GM18498 (cell line): ENCODE data around the gene ASL.
"Not testable (repeated sequence)": the region's sequence is repeated elsewhere in the genome, so short reads cannot be mapped to it uniquely, and the experiment has no call there.

Experiments used
- ATAC-seq: cut with Tn5 transposase; IDR thresholded peaks from one replicate; pipeline ENCODE4 v1.9.1; 2021; ENCODE audit warnings: mild to moderate bottlenecking, moderate library complexity; ENCODE audit not compliant: unreplicated experiment

The ASL gene

DNA sequence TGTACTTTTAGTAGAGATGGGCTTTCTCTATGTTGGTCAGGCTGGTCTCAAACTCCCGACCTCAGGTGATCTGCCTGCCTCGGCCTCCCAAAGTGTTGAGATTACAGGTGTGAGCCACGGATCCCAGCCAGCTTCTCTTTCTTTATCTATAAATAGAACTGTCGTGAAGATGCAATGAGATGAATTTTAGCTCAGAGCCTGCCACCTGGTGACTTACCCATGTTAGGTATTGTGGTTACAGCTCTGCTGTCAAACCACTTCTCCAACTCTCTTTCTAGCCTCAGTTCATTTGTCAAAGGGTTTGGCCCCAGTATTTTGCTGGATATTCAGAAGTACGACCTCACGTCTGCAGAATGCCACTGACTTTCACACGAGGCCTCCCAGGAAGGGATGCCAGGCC, 3.4 kb upstream of the ASL start:
- ATAC-seq: not testable (repeated sequence)

DNA sequence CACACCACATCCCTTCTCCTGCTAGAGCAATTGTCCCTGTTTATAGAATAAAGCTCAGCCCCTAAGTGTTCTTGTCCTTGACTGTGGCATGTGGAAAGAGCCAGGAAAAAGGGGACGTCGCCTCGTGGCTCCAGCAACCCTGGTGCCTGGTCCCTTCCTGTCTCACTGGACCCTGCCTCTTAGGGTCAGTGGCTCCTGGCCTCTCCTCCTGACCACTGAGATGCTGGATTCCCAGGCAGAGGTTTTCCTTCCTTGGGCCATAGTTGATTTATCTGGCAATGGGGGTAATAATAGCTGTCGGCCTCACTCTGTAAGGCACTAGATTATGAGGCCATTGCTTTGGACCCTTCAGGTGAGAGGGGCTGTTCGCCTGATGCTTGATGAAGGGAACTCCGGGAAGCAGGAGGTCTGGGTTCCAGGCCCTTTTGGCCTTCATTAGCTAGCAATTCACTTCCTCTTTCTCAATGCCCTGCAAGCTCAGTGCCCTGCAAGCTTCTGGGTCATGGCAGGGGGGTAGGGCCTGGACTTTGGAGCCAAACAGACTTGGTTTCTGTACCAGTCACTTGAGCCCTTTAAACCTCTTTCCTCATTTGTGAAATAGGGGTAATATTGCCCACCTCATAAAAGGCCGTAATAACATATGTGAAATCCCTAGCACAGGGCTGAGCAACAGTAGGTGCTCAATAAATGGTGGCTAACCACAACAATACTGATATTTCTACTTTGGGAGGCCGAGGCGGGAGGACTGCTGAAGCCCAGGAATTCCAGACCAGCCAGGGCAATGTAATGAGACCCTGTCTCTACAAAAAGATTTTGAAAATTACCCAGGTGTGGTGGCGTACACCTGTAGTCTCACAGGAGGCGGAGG, 1.1 kb downstream of the ASL start:
- ATAC-seq: no peak

DNA sequence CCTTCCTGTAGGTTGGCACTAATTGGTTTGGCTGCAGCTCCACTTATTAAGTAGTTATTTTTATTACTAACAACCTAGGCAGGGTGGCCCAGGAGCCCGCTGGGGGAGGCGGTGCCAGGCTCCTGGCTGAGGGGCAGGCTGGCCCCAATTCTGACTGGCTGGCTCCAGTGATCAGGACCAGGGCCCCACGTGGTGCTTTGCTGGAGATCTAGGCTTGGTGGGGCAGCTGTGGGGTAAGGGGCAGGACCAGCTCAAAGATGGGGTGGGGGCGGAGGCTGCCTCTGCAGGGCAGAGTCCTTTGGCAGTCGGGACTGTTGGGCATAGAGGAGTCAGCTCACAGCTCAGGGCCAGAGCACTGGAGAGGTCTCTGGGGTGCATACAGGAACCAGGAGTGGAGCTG, 2.4 kb downstream of the ASL start:
- ATAC-seq: no peak

DNA sequence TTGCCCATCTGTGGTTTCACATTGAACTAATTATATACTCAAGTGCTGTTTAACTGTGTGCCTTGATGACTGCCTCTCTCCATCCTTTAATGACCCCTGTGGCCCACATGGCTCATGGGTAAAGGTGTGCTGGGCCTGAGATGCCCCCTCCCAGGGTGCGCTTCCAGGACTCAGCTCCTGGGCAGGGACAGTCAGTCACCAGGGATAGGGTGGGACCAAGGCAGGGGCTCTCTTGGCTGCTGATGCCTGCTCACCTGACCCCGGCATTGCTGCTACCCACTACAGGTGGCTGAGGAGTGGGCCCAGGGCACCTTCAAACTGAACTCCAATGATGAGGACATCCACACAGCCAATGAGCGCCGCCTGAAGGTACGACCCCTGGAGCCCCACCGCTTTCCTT, 6.5 kb downstream of the ASL start:
- ATAC-seq: no peak

DNA sequence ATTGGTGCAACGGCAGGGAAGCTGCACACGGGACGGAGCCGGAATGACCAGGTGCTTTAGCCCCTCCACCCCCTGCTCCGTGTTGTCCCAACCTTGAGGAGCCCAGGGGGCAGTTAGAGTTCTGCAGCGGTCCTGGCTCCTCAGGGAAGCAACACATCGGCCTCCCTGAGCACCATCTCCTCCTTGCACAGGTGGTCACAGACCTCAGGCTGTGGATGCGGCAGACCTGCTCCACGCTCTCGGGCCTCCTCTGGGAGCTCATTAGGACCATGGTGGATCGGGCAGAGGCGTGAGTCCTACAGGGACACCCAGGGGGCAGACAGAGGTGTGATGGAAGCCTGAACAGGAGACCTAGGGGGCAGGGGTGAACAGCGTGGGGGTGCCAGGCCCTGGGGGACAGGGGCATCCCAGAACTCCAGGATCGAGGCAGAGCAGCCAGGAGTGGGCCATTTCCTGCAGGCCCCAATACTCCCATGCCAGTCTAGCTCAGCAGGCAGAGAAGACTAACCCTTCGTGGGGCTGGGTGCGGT, 7.3 kb downstream of the ASL start:
- no peak for ATAC-seq

DNA sequence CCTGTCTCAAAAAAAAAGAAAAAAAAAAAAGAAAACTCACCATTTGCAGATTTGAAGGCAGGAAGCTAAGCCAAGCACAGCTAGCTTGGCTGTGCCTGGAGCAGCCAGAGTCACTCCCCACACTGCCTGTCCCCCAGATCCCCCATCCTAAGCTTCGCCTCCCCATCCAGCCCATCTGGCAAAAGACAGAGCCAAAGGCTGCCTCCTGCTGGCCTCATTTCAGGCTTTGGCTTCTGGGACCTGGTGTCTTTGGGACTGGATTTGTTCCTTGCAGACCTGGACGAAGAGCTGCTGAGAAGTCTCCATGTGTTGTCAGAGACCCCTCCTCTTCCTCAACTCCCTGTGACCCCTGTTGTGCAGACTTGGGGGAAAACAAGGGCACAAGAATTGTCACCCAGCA, 8.1 kb downstream of the ASL start:
- ATAC-seq: no peak

DNA sequence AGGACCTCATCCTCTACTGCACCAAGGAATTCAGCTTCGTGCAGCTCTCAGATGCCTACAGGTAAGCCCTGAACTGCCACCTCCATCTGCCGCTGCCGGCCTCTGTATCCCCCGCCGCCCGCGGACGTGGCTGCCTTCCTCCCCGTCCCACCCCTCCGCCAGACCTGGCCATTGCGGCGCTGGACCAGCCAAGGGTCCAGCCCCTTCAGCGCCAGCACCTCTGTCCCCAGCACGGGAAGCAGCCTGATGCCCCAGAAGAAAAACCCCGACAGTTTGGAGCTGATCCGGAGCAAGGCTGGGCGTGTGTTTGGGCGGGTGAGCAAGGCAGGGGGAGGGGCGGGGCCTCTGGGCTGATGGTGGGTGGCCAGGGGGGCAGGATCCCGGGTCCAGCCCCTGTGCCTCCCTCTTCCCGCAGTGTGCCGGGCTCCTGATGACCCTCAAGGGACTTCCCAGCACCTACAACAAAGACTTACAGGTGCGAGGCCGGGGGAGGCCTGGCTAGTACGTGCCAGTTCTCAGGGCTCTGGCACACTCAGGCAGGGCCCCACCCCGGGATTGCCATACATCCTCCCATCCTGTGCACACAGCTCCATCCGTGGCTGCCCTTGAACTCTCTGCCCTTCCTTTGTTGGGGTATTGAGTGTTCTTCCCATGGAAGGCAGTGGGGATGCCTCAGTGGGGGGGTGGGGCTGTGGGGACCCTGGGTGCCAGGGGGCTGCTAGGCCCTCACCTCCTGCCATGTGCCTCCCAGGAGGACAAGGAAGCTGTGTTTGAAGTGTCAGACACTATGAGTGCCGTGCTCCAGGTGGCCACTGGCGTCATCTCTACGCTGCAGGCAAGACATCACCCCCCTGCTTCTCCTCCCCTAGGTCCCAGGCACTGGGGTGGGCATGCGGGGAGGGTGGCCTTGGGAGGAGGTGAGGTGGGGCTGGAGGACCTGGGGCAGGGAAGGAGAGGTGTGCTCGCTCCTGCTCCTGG, 13.5 kb downstream of the ASL start:
- ATAC-seq: no peak

DNA sequence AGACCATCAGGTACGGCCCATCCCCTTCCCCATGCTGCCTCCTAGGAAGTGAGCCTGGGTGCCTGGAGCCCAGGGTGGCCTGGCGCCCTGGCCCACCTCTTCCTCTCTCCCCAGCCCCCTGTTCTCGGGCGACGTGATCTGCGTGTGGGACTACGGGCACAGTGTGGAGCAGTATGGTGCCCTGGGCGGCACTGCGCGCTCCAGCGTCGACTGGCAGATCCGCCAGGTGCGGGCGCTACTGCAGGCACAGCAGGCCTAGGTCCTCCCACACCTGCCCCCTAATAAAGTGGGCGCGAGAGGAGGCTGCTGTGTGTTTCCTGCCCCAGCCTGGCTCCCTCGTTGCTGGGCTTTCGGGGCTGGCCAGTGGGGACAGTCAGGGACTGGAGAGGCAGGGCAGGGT, 17.0 kb downstream of the ASL start:
- no peak for ATAC-seq

DNA sequence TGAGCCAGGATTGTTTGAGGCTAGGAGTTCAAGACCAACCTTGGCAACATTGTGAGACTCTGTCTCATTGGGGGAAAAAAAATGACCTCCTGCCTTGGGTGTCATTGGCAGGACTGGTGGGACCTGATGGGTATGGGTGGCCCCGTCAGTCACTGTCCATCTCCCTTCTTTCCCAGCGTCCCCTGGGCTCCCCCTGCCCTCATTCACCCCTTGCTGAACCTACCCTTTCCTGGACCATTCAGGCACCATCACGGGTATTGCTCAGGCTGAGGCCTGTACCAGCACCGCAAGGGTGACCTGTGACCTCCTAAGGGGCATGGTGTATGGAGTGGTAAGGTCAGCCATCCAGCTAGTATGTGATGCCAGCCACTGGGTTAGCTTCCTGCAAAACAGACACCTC, 19.4 kb downstream of the ASL start:
- no peak for ATAC-seq

DNA sequence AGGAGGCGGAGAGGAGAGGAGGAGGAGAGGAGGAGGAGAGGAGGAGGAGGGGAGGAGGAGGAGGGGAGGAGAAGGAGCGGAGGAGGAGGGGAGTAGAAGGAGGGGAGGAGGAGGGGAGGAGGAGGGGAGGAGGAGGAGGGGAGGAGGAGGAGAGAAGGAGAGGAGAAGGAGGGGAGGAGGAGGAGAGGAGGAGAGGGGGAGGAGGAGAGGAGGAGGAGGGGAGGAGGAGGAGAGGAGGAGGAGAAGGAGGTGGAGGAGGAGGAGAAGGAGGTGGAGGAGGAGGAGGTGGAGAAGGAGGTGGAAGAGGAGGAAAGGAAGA, 23.6 kb downstream of the ASL start:
- ATAC-seq: no peak

DNA sequence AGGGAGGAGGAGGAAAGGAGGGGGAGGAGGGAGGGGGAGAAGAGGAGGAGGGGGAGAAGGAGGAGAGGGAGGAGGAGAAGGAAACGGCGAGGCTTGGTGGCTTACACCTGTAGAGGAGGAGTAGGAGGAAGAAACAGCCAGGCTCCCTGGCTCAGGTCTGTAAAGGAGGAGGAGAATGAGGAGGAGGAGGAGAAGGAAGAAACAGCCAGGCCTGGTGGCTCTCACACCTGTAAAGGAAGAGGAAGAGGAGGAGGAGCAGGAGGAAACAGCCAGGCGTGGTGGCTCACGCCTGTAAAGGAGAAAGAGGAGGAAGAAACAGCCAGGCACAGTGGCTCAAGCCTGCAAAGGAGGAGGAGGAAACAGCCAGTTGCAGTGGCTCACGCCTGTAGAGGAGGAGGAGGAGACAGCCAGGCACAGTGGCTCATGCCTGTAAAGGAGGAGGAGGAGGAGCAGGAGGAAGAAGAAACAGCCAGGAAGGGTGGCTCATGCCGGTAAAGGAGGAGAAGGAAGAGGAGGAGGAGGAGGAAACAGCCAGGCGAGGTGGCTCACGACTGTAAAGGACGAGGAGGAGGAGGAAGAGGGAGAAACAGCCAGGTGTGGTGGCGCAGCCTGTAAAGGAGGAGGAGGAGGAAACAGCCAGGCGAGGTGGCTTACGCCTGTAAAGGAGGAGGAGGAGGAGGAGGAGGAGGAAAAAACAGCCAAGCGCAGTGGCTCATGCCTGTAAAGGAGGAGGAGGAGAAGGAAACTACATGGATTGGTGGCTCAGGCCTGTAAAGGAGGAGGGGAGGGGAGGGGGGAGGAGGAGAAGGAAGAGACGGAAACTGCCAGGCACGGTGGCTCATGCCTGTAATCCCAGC, 24.2 kb downstream of the ASL start:
- ATAC-seq: peak; percentile 76

DNA sequence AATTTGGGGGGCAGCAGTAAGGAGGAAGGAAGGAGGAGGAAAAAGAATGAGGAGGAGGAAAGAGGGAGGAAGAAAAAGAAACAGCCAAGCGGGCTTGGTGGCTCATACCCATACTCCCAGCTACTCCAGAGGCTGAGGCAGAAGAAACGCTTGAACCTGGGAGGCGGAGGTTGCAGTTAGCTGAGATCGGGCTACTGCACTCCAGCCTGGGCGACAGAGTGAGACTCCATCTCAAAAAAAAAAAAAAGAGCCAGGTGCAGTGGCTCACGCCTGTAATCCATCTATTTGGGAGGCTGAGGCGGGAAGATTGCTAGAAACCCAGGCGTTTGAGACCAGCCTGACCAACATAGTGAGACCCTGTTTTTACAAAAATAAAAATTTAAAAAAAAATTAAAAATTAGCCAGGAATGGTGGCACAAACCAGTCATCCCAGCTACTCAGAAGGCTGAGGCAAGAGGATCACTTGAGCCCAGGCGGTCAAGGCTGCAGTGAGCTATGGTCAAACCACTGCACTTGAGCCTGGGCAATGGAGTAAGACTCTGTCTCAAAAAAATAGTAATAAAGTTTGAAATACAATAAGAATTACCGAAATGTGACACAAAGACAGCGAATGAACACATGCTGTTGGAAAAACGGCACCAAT, 24.9 kb downstream of the ASL start:
- no peak for ATAC-seq

DNA sequence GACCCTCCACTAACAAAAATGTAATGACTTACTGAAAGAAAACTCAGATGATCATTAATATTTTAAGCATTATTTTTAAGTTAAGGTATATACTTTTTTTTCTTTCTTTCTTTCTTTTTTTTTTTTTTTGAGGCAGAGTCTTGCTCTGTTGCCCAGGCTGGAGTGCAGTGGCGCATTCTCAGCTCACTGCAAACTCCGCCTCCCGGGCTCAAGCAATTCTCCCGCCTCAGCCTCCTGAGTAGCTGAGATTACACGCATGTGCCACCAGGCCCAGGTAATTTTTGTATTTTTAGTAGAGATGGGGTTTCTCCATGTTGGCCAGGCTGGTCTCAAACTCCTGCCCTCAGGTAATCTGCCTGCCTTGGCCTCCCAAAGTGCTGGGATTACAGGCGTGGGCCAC, 26.5 kb downstream of the ASL start:
- not testable (repeated sequence) for ATAC-seq

DNA sequence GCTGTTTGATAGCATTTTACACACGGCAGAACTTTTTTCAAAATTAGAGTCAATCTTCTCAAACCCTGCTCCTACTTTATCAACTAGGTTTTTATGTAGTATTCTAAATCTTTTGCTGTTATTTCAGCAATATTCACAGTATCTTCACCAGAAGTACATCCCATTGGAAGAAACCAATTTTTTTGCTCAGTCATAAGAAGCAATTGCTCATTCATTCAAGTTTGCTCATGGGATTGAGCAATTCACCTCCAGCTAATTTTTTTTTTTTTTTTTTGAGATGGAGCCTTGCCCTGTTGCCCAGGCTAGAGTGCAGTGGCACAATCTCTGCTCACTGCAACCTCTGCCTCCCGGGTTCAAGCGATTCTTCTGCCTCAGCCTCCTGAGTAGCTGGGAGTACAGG, 28.4 kb downstream of the ASL start:
- not testable (repeated sequence) for ATAC-seq

DNA sequence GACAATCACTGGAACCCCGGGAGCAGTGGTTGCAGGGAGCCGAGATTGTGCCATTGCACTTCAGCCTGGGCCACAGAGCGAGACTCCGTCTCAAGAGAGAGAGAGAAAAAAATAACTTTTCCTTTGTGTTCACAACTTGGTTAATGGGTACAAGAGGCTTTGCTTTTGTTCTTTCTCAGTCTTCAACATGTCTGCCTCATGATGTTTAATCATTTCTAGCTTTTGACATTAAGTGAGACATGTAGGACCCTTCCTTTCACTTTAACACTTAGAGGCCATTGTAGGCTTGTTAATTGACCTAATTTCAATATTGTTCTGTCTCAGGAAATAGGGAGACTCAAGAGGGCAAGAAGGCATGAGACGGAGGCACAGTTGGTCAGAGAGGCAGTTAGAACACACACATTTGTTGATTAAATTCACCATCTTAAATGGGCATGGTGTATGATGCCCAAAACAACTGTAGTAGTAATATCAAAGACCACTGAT, 29.7 kb downstream of the ASL start:
- ATAC-seq: no peak

DNA sequence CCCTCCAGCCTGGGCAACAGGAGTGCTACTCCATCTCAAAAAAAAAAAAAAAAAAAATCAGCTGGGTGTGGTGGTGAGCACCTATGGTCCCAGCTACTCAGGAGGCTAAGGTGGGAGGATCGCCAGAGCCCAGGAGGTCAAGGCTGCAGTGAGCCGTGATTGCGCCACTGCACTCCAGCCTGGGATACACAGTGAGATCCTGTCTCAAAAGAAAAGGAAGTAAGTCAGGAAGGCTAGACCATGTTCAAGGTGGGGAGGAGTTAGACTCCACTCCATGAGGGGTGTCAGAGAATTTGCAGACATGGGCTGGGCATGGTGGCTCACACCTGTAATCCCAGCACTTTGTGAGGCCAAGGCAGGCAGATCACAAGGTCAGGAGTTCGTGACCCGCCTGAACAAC, 32.8 kb downstream of the ASL start:
- ATAC-seq: not testable (repeated sequence)

DNA sequence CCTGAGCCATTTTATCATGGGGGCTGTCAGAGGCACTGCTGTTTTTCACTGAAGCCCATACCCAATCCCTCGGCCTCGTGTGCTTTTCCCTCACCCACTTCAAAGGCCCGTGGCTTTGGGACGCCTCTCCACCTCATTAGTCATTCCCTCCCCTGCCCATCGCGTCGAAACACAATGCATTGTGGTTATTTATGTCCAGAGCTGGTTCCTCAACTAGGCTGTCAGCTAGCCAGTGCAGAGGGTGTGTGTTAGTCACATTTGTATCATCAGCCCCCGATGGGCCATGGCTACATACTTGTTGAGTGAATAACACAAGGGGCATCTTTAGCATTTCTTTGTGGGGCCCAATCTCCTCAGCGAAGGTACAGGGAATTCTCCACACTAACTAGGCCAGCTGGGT, 35.2 kb downstream of the ASL start:
- ATAC-seq: no peak

DNA sequence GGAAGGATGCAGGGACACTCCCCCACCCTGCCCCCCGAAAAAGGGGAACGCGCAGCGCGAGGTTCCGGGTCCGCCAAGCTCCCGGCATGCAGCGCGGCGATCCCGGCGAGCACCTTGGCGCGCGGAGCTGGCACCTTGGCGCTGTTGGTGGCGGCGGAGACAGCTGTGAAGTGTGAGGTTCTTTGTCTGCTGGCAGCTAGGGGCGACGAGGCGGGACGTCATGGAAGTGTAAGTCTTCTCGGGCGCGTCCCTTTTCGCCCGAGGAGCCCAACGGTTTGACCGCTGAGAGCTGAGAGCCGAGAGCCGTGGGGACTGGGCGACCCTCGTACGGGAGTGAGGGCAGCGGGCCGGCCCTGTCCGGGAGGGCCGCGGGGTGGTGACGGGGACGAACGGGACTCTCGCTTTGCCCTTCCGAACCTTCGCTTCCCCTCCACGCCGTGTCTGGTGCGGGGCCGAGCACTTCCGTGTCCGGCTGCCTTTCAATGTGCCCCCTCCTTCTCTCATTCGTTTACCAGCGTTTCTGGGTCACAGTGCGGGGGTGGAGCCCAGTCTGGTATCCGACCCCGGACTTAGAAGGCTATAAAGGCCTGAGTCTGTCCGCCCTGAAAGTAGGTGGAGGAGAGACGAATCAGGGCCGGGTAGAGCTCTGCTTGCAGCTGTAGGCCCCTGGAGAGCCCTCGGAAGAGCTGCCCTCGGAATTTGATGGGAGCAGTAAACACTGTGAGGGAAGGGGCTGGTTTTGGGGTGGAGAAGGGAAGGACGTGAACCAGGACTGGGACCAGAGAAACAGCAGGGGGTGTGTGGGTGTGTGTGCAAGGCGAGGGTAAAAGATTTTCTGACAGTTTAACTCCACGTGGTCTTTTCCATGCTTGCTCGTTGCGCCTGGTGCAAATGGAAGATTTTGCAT, 39.4 kb downstream of the ASL start, which contains the start of gene CRCP:
CRCP (plus strand) TSS at position 105 of the 907 bp plus-strand sequence; CDS start at position 221, 116 bp downstream.
- ATAC-seq: peak; percentile 93
